Stimulated activated CD4-positive, alpha-beta T cell treated with anti-CD3 and anti-CD28 coated beads, Interleukin-1b, Interleukin-23, amount 100 ng/mL, for 48 hours (primary cell): ENCODE measurements around the gene KRT26.

ENCODE experiments used
- DNase-seq: peaks from one replicate; pipeline ENCODE4 v3.0.0-alpha.2; 2020

The KRT26 gene

GRCh38 chr17:40724656-40725055 is 47.3 kb downstream of the KRT26 start:
- DNase-seq = no peak

- no peak for DNase-seq
Observed at GRCh38 chr17:40722241-40722640, 49.8 kb downstream of the KRT26 start.

DNA sequence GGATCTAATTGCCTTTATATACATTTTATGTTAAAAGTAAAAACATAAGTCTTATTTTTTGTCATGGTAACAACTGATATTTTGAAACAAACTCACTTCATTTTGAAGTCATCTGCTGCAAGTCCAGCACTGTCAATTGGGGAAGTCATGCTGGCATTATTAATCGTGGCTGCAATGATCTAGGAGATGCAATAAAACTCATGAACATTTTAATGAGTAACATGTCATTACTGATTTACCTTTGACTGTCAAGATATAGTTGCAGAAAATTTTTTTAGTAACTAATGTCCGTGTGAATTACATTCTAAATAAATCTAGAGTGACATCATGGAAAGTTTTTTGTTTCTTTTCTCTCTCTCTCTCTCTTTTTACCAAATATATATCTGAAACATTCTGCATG is 51.1 kb downstream of the KRT26 start:
- no peak for DNase-seq

- DNase-seq = no peak
Observed at GRCh38 chr17:40718930-40719329, 53.1 kb downstream of the KRT26 start.

- no peak for DNase-seq
Observed at GRCh38 chr17:40717776-40718175, 54.2 kb downstream of the KRT26 start.
